WTC11 (cell line): Measurements from ENCODE around the gene TUBGCP6. TPM values are rescaled to one million over a fixed set of nuclear protein-coding genes. Genes with fewer than 3 reads are reported as not detected.

Source experiments
- ATAC-seq: fragments of 200-7000 bp; cut with Tn5 transposase; 2 replicates; pipeline ENCODE4 v1.10.0; 2021; ENCODE audit warnings: mild to moderate bottlenecking, moderate library complexity
- CTCF ChIA-PET: fragments of 300-600 bp; sonication (Branson Sonifier 250); formaldehyde crosslinking; loops from one replicate; lab custom pipeline; 2021; ENCODE audit warnings: antibody characterized with exemption; lab: Charles Lee
- POLR2A ChIA-PET: fragments of 350-600 bp; sonication (Branson Sonifier 250); formaldehyde crosslinking; loops from one replicate; lab custom pipeline; 2021; ENCODE audit warnings: antibody characterized with exemption; lab: Charles Lee
- DNase-seq: peaks from one replicate; pipeline ENCODE4 v3.0.0; 2021; ENCODE audit warnings: low spot score
- H3K27ac Mint-ChIP-seq: 2 replicates; pipeline ENCODE4 v1.8.0; 2021; ENCODE audit warnings: mixed read lengths
- H3K27me3 Mint-ChIP-seq: 2 replicates; pipeline ENCODE4 v1.8.0; 2021; ENCODE audit warnings: low read depth, mild to moderate bottlenecking, moderate library complexity, mixed read lengths
- H3K36me3 Mint-ChIP-seq: 2 replicates; pipeline ENCODE4 v1.8.0; 2021; ENCODE audit warnings: mixed read lengths
- H3K4me1 Mint-ChIP-seq: 2 replicates; pipeline ENCODE4 v1.8.0; 2022; ENCODE audit warnings: mixed read lengths
- H3K4me3 Mint-ChIP-seq: 2 replicates; pipeline ENCODE4 v1.8.0; 2021; ENCODE audit warnings: mild to moderate bottlenecking, moderate library complexity, mixed read lengths
- H3K9me3 Mint-ChIP-seq: 2 replicates; pipeline ENCODE4 v1.8.0; 2021; ENCODE audit warnings: mixed read lengths
- ATF1 ChIP-seq: sonication (generic); formaldehyde crosslinking; IDR thresholded peaks from 2 replicates; pipeline ENCODE4 v1.8.1; 2023; ENCODE audit warnings: mild to moderate bottlenecking, moderate library complexity, missing genetic modification reagents
- CBFB ChIP-seq: sonication (generic); formaldehyde crosslinking; IDR thresholded peaks from 2 replicates; pipeline ENCODE4 v1.8.1; 2022; ENCODE audit warnings: mild to moderate bottlenecking, low read depth, missing genetic modification reagents
- EMX1 ChIP-seq: fragments of 250-450 bp; sonication (Bioruptor Pico); IDR thresholded peaks from 2 replicates; pipeline ENCODE4 v1.8.0; 2021; ENCODE audit warnings: mild to moderate bottlenecking
- ESRRA ChIP-seq: sonication (generic); formaldehyde crosslinking; IDR thresholded peaks from 2 replicates; pipeline ENCODE4 v1.8.1; 2022; ENCODE audit warnings: mild to moderate bottlenecking, missing genetic modification reagents, borderline replicate concordance
- FOXJ3 ChIP-seq: sonication (generic); formaldehyde crosslinking; IDR thresholded peaks from 2 replicates; pipeline ENCODE4 v1.9.0; 2021; ENCODE audit warnings: missing genetic modification reagents, mild to moderate bottlenecking, borderline replicate concordance
- GABPB1 ChIP-seq: sonication (generic); formaldehyde crosslinking; IDR thresholded peaks from 2 replicates; pipeline ENCODE4 v1.8.1; 2023; ENCODE audit warnings: mild to moderate bottlenecking, missing genetic modification reagents
- MXD4 ChIP-seq: fragments of 250-450 bp; sonication (Bioruptor Pico); IDR thresholded peaks from 2 replicates; pipeline ENCODE4 v1.8.0; 2021; ENCODE audit warnings: mild to moderate bottlenecking, moderate library complexity, borderline replicate concordance
- NR1H2 ChIP-seq: sonication (generic); formaldehyde crosslinking; IDR thresholded peaks from 2 replicates; pipeline ENCODE4 v1.9.0; 2021; ENCODE audit warnings: mild to moderate bottlenecking, moderate library complexity, missing genetic modification reagents
- NR3C1 ChIP-seq: sonication (generic); formaldehyde crosslinking; conservative IDR thresholded peaks from 2 replicates; pipeline ENCODE4 v1.8.1; 2023; ENCODE audit warnings: low read depth, mild to moderate bottlenecking, missing genetic modification reagents
- RORB ChIP-seq: fragments of 250-450 bp; sonication (Bioruptor Pico); IDR thresholded peaks from 2 replicates; pipeline ENCODE4 v1.9.0; 2021; ENCODE audit warnings: mild to moderate bottlenecking
- TEAD1 ChIP-seq: sonication (generic); formaldehyde crosslinking; IDR thresholded peaks from 2 replicates; pipeline ENCODE4 v1.8.0; 2022; ENCODE audit warnings: mild to moderate bottlenecking, missing genetic modification reagents
- TEAD4 ChIP-seq: sonication (generic); formaldehyde crosslinking; IDR thresholded peaks from 2 replicates; pipeline ENCODE4 v1.8.0; 2022; ENCODE audit warnings: mild to moderate bottlenecking, missing genetic modification reagents
- TP53 ChIP-seq: sonication (generic); formaldehyde crosslinking; IDR thresholded peaks from 2 replicates; pipeline ENCODE4 v1.8.1; 2023; ENCODE audit warnings: mild to moderate bottlenecking, missing genetic modification reagents
- ZBTB21 ChIP-seq: sonication (generic); formaldehyde crosslinking; IDR thresholded peaks from 2 replicates; pipeline ENCODE4 v1.8.1; 2023; ENCODE audit warnings: mild to moderate bottlenecking, missing genetic modification reagents, borderline replicate concordance
- ZNF138 ChIP-seq: sonication (generic); formaldehyde crosslinking; conservative IDR thresholded peaks from 2 replicates; pipeline ENCODE4 v1.8.1; 2022; ENCODE audit warnings: mild to moderate bottlenecking, moderate library complexity, missing genetic modification reagents
- ZNF416 ChIP-seq: fragments of 250-450 bp; sonication (Bioruptor Pico); IDR thresholded peaks from 2 replicates; pipeline ENCODE4 v1.9.0; 2021; ENCODE audit warnings: mild to moderate bottlenecking, inconsistent platforms
- ZNF423 ChIP-seq: fragments of 250-450 bp; sonication (Bioruptor Pico); IDR thresholded peaks from 2 replicates; pipeline ENCODE4 v2.1.2; 2022; ENCODE audit warnings: mild to moderate bottlenecking, moderate library complexity
- total RNA-seq: library from RNA; stranded (reverse); gene quantifications from 3 replicates; pipeline ENCODE4 v1.2.3, GENCODE V29; 2021
- TF ChIP-seq, protein P1 (sequence below): sonication (generic); formaldehyde crosslinking; IDR thresholded peaks from 2 replicates; pipeline ENCODE4 v1.8.1; 2023; ENCODE audit warnings: mild to moderate bottlenecking, missing genetic modification reagents, moderate library complexity
- TF ChIP-seq, protein P2 (sequence below): sonication (generic); formaldehyde crosslinking; conservative IDR thresholded peaks from 2 replicates; pipeline ENCODE4 v1.8.1; 2023; ENCODE audit warnings: mild to moderate bottlenecking, low read depth, missing genetic modification reagents, moderate library complexity
- TF ChIP-seq, protein P3 (sequence below): sonication (generic); formaldehyde crosslinking; IDR thresholded peaks from 2 replicates; pipeline ENCODE4 v1.8.1; 2023; ENCODE audit warnings: mild to moderate bottlenecking, missing genetic modification reagents
- TF ChIP-seq, protein P4 (sequence below): sonication (generic); formaldehyde crosslinking; IDR thresholded peaks from 2 replicates; pipeline ENCODE4 v1.8.0; 2022; ENCODE audit warnings: mild to moderate bottlenecking, missing genetic modification reagents
- TF ChIP-seq, protein P5 (sequence below): sonication (generic); formaldehyde crosslinking; IDR thresholded peaks from 2 replicates; pipeline ENCODE4 v1.8.0; 2022; ENCODE audit warnings: mild to moderate bottlenecking, missing genetic modification reagents
- TF ChIP-seq, protein P6 (sequence below): sonication (generic); formaldehyde crosslinking; IDR thresholded peaks from 2 replicates; pipeline ENCODE4 v1.8.0; 2022; ENCODE audit warnings: mild to moderate bottlenecking, missing genetic modification reagents
- TF ChIP-seq, protein P7 (sequence below): fragments of 250-450 bp; sonication (Bioruptor Pico); IDR thresholded peaks from 2 replicates; pipeline ENCODE4 v1.9.0; 2021; ENCODE audit warnings: mild to moderate bottlenecking

TUBGCP6 gene
- total RNA-seq, 1 experiment from 2014 or later, result 45.4 TPM

DNA sequence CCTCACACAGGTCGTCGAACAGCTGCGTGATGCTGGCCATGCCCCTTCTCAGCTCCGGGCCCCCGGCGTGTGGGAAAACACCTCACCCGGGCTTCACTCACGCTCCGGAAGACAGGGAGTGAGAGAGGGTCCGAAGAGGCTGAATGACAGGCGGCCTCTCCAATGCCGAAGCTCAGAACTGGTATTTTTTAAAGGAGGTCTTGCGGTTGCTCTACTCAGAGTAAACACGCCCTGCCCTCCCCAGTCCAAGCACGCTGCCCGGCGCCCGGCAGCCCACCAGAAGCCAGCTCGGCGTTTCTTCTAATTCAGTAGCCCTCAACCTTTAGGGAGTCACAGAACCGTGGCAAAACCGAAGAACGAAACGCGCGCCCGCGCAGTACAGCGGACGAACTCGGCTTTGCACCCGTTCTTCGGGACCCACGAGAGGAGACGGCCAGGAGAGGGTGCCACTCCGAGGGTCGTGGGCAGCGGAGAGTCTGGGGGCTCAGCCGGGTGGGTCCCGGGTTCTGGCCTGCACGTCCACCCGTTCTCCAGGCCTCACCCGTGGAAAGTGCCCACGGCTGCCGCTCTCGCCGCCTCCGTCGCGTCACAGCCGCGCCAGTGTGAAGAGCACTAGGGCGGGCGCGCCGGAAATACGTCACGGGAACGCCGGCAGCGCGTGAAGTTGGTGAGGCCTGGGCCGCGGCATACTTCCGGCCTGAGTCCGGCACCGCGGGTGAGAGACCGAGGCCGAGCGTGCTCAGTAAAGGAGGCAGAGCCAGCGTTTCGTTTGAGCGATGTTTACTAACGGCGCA, at the start of gene TUBGCP6 (continued):
- TF ChIP-seq ZNF423 (CRISPR knock-in tag) (no peak), ZBTB21 (CRISPR knock-in tag) (peak; percentile 98), TP53 (CRISPR knock-in tag) (peak; percentile 89), ZNF138 (CRISPR knock-in tag) (no peak; the same call in 1 of the 2 replicates), ATF1 (CRISPR knock-in tag) (peak; percentile 80; the same call in 1 of the 2 replicates), ESRRA (0 out of 2 replicates have a peak, but pooled peaks have one; percentile 7), TEAD4 (CRISPR knock-in tag) (0 out of 2 replicates have a peak, but pooled peaks have one; percentile 30)
- TF ChIP-seq, protein P1, sequence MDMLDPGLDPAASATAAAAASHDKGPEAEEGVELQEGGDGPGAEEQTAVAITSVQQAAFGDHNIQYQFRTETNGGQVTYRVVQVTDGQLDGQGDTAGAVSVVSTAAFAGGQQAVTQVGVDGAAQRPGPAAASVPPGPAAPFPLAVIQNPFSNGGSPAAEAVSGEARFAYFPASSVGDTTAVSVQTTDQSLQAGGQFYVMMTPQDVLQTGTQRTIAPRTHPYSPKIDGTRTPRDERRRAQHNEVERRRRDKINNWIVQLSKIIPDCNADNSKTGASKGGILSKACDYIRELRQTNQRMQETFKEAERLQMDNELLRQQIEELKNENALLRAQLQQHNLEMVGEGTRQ (CRISPR knock-in tag), result peak; percentile 49; the same call in 1 of the 2 replicates
- TF ChIP-seq, protein P2, sequence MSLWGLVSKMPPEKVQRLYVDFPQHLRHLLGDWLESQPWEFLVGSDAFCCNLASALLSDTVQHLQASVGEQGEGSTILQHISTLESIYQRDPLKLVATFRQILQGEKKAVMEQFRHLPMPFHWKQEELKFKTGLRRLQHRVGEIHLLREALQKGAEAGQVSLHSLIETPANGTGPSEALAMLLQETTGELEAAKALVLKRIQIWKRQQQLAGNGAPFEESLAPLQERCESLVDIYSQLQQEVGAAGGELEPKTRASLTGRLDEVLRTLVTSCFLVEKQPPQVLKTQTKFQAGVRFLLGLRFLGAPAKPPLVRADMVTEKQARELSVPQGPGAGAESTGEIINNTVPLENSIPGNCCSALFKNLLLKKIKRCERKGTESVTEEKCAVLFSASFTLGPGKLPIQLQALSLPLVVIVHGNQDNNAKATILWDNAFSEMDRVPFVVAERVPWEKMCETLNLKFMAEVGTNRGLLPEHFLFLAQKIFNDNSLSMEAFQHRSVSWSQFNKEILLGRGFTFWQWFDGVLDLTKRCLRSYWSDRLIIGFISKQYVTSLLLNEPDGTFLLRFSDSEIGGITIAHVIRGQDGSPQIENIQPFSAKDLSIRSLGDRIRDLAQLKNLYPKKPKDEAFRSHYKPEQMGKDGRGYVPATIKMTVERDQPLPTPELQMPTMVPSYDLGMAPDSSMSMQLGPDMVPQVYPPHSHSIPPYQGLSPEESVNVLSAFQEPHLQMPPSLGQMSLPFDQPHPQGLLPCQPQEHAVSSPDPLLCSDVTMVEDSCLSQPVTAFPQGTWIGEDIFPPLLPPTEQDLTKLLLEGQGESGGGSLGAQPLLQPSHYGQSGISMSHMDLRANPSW (CRISPR knock-in tag), result no peak
- TF ChIP-seq, protein P3, sequence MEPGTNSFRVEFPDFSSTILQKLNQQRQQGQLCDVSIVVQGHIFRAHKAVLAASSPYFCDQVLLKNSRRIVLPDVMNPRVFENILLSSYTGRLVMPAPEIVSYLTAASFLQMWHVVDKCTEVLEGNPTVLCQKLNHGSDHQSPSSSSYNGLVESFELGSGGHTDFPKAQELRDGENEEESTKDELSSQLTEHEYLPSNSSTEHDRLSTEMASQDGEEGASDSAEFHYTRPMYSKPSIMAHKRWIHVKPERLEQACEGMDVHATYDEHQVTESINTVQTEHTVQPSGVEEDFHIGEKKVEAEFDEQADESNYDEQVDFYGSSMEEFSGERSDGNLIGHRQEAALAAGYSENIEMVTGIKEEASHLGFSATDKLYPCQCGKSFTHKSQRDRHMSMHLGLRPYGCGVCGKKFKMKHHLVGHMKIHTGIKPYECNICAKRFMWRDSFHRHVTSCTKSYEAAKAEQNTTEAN, result no peak
- TF ChIP-seq, protein P4, sequence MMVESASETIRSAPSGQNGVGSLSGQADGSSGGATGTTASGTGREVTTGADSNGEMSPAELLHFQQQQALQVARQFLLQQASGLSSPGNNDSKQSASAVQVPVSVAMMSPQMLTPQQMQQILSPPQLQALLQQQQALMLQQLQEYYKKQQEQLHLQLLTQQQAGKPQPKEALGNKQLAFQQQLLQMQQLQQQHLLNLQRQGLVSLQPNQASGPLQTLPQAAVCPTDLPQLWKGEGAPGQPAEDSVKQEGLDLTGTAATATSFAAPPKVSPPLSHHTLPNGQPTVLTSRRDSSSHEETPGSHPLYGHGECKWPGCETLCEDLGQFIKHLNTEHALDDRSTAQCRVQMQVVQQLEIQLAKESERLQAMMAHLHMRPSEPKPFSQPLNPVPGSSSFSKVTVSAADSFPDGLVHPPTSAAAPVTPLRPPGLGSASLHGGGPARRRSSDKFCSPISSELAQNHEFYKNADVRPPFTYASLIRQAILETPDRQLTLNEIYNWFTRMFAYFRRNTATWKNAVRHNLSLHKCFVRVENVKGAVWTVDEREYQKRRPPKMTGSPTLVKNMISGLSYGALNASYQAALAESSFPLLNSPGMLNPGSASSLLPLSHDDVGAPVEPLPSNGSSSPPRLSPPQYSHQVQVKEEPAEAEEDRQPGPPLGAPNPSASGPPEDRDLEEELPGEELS (CRISPR knock-in tag), result peak; percentile 91
- TF ChIP-seq, protein P5, sequence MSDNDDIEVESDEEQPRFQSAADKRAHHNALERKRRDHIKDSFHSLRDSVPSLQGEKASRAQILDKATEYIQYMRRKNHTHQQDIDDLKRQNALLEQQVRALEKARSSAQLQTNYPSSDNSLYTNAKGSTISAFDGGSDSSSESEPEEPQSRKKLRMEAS, result peak; percentile 88

DNA sequence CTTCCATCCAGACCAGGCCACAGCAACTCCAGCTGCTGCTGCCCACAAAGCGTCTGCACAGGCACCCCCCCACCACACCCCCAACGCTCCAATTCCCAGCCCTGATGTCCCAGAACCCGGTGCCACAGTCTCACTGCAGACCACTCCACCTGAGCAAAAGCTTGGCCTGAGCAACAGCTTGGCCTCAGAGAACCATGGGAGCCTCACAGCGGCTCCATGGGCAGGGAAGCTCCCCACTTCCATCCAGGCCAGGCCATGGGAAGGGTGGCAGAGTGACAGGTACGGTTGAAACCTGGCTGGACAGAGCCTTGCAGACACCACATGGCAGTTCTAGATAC, 49.5 kb upstream of the TUBGCP6 start:
- Mint-ChIP-seq H3K4me3 (no peak overlapping the region), H3K27me3 (no peaks in the 10 kb centered on the region), H3K36me3 (no peaks in the 10 kb centered on the region), H3K9me3 (no peaks in the 10 kb centered on the region), H3K4me1 (peaks cover 29% of the 10 kb centered on the region), H3K27ac (peak overlapping the region; percentile 72)
- ChIA-PET CTCF (interaction anchor here (0.6 to 3.3 kb wide), 13 partner anchors 9 to 264 kb away, joined by 3 to 41 read pairs (median 7); partner anchors contain the start of genes DENND6B, HDAC10, MAPK12 and PLXNB2), POLR2A (interaction anchor here (0.7 to 2.0 kb wide), 5 partner anchors 10 to 52 kb away, joined by 3 to 10 read pairs (median 4); partner anchors contain the start of genes MAPK11 and PLXNB2)
- TF ChIP-seq FOXJ3, result no peak
- TF ChIP-seq, protein P6, sequence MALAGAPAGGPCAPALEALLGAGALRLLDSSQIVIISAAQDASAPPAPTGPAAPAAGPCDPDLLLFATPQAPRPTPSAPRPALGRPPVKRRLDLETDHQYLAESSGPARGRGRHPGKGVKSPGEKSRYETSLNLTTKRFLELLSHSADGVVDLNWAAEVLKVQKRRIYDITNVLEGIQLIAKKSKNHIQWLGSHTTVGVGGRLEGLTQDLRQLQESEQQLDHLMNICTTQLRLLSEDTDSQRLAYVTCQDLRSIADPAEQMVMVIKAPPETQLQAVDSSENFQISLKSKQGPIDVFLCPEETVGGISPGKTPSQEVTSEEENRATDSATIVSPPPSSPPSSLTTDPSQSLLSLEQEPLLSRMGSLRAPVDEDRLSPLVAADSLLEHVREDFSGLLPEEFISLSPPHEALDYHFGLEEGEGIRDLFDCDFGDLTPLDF (CRISPR knock-in tag), result no peak
- TF ChIP-seq NR3C1 (CRISPR knock-in tag), result no peak
- TF ChIP-seq ZNF423 (CRISPR knock-in tag), result no peak
- no peak for TF ChIP-seq ZNF416 (CRISPR knock-in tag)
- no peak for TF ChIP-seq CBFB (CRISPR knock-in tag)
- no peak for TF ChIP-seq NR1H2 (CRISPR knock-in tag)
- TF ChIP-seq TEAD1 (CRISPR knock-in tag), result no peak
- TF ChIP-seq, protein P2 (CRISPR knock-in tag), result no peak
- no peak for TF ChIP-seq GABPB1 (CRISPR knock-in tag)
- TF ChIP-seq, protein P7, sequence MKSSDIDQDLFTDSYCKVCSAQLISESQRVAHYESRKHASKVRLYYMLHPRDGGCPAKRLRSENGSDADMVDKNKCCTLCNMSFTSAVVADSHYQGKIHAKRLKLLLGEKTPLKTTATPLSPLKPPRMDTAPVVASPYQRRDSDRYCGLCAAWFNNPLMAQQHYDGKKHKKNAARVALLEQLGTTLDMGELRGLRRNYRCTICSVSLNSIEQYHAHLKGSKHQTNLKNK (CRISPR knock-in tag), result no peak
- TF ChIP-seq ZBTB21 (CRISPR knock-in tag), result no peak
- no peak for TF ChIP-seq EMX1 (CRISPR knock-in tag)
- TF ChIP-seq MXD4 (CRISPR knock-in tag), result no peak
- no peak for TF ChIP-seq ATF1 (CRISPR knock-in tag)
- TF ChIP-seq RORB (CRISPR knock-in tag), result no peak
- no peak for ATAC-seq
- no peak for DNase-seq
